GM18526 (cell line): ENCODE measurements around the gene PPHLN1.

Experiments used
- POLR2A ChIP-seq: IDR thresholded peaks from 3 replicates; pipeline ENCODE4 v1.6.1; 2011; ENCODE audit not compliant: insufficient read length; ENCODE audit errors: extremely low read depth

The PPHLN1 gene

DNA sequence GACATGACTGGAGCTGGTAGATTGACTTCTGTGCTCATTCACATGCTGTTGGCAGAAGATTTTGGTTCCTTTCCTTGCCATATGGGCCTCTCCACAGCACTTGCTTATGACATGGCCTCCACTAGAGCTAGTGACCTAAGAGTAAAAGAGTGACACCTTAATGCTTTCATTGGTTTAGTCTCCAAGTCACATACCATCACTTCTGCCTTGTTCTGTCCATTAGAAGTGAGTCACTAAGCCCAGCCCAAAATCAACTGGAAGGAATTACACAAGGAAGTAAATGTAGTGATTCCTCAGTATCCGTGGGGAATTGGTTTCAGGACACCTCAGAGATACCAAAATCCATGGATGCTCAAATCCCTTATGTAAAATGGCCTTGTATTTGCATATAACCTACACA, 81.3 kb downstream of the PPHLN1 start:
- no peak for TF ChIP-seq POLR2A

DNA sequence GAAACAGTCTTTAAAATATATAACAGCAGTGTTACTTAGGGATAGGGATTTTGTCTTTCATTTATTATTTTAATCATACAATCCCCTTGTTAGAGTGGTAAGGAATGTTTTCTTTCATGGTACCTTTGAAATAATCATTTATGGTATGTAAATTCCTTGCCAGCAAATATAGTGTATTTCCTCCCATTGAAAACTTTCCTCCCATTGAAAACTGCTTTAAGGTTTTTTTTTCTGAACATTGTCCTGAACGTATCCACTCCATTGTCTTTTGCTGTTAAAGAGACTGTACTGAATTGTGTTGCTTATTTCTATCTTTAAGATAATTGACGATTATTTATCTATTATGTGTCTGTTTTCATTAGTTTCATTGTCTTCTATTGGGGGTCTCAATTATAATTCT, 83.5 kb downstream of the PPHLN1 start:
- no peak for TF ChIP-seq POLR2A

DNA sequence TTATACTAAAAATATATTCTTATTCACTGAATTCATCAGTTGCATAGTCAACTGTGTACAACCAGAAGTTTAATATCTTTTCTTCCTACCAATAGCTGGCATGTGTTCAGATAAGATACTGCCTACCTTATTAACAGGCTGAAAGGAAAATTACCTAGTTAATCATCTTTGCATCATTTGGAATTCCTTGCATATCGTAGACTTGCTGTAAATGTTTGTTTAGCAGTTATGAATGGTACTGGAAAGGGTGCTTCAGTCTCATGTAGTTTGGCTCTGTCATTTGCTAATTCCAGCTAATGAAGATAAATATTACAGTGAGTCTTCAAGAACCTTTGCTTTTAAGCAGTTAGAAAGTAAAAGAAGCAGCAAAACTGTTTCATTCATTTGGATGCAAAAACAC, 84.4 kb downstream of the PPHLN1 start:
- TF ChIP-seq POLR2A, result no peak

DNA sequence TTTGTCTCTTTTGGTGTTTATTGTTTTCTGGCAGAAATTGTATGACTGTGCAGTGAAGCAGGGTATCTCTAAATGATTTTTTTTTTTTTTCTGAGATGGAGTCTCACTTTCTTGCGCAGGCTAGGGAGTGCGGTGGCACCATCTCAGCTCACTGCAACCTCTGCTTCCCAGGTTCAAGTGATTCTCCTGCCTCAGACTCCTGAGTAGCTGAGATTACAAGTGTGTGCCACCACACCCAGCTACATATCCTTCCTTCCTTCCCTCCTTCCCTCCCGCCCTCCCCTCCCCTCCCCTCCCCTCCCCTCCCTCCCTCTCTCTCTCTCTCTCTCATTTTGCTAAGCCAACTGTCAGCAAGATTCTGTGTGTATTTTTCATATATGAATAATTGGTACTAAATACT, 94.4 kb downstream of the PPHLN1 start:
- TF ChIP-seq POLR2A, result no peak

DNA sequence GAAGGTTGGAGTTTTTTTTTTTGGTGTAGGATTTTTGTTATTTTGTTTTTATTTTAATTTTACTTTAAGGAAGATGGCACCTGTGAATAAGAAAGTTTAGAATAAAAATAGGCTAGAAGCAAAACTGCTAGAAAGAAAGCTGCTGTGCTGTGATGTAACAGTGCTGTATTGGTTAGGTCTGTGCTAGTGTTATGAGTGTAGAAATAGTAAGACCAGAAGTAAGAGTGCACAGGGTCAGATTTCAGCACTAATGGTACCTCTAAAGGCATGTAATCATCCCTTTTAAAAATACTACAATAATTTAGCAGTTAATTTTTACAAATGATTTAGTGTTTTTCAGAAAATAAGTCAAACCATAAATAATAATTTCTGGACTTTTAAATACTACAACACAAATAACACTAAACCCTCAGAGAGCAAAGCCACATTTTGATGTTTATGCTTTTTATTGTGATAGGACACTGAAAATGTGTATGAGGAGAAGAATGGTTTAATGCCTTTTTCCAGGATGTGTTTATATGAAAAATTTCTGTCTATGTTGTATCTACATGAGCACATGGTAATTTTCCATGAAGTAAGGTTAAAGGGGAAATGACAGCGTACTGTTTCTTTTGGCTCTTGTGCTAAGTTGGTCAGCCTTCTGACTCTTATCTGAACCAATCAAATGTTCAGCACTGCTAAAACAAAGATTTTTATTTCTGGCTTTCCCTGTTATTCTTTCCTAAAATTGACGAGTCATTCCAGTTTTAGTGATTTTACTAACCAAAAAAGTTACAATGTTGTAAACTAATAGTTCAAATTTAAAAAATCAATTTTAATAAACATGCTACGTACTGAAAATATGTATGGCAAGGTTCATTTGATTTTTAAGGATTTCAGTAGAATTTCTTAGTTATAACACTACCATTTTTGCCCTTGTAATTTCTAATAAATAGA, 96.1 kb downstream of the PPHLN1 start:
- TF ChIP-seq POLR2A, result no peak

DNA sequence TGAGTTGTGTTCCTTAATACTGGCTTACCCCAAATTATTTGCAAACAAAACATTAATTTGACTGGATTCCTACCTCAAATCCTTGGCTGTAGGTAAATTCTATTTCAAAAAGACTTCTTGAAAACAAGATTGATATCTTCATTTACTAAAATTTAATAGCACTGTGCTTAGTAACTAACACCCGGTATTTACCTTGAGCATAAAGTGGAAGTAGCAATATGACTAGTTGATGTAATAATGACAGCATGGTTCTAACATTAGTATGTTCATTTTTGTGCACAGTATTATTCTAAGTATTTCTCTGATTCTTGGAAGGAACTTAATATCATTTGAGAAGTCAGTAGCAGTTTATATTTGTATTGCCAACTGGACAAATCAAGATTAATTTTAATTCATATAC, 96.8 kb downstream of the PPHLN1 start:
- no peak for TF ChIP-seq POLR2A

DNA sequence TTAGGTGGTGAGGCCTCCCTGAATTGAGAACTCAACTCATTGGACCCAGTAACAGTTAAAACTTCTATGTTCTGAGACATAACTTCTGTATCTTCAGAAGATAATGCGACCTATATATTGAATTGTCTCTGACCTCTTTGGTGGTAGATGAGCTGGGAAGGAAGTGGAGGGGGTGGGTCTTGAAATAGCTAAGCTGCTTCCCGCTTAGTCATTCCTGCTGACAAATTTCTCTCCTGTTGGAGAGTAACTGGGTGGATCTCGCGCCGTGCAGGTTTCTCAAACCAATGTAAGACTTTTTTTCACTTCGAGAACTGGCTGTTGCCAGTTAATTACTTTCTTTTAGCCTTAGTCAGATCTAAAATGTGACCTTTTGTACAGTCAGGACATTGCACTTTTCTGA, 100.8 kb downstream of the PPHLN1 start:
- TF ChIP-seq POLR2A, result no peak

DNA sequence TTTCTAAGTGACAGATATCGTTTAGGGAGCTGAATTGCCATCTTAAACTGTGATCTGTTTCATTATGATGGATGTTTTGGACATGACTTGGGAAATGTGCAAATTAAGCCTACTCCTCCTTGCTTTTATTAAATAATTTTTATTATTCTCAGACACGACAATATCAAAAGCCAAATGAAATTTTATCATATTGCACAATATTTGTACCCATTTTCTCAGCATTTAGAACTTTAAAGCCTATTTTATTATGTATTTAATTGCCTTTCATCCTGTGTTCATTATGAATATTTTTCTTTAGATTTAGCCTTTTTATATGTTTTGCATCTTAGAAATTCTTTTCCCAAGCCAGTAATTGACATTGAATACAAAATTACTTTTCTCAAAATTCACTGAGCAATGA, 102.9 kb downstream of the PPHLN1 start:
- TF ChIP-seq POLR2A, result no peak

DNA sequence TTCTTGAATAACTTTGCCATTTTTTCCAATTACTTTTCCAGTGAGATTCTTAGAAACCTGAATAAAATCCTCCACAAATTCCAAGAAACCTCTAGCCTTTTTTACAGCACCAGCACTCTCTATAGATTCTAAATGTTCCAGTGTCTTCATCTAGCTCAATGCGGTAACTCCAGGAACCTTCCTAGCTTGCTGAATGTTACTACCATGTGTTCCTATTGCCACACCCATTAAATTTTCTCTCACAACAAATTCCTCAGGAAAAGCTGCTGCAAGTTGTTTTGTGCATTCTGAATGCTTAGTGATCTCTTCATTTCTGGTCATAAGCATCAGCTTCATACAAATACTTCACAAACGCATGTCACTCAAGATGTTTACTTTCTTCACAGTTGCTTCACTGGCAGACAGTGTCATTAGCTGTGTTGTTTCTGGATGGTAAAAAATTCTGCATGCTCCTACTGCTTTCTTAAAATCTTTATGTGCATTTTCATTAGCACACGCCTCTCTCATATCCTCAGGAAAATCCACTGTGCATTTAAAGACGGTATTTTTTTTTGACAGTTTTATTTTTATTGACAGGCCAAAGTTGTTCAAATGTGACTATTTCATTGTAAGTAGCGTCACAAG, 106.7 kb downstream of the PPHLN1 start:
- no peak for TF ChIP-seq POLR2A

DNA sequence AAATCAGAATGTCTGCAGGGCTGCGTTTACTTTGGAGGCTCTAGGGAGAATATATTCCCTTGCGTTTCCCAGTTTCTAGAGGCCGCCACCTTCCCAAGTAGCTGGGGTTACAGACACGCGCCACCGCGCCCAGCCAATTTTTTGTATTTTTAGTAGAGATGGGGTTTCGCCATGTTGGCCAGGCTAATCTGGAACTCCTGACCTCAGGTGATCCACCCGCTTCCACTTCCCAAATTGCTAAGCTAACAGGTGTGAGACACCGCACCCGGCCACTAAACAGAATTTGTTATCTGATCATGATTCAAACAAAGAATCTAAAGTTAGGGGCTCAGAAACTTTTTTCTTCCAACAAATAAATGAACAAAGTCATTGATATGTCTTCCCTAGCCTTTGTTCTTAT, 114.6 kb downstream of the PPHLN1 start:
- TF ChIP-seq POLR2A, result no peak

DNA sequence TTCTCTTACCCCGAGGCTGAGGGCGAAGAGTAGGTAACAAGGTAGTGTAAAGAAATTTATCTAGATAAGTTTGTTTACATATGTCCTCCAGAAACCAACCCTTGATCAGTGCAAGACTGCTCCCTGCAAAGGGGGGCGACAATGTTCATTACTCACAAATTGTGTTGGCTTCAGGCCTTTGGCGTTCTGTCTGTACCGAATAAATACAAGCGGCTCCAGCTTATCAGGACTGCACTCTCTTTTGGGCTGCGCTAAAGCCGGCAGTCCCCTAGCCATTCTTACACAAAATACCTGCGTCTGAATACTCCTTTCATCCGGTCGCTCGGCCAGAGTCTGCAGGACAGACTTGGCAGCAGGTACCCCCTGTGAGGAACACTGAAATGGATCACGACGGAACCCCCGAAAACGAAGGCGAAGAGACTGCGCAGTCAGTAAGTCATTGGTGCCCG, 116.4 kb downstream of the PPHLN1 start:
- no peak for TF ChIP-seq POLR2A

DNA sequence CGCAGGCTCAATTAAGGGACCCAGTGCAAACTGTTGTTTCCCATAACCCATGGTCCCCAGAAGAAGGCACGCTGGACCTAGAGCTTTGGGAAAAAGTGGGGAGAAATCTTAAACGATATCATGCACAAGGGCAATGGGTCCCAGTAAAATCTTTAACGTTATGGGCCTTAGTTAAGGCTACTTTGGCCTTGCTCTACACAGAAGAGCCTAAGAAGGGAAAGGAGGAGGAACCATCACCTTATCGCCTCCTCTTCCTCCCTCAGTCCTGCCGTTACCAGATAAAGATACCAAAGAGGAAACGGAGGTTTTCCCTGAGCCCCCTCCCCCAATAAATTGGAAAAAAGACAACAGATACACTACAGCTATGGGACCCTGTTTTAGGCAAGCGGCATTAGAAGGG, 116.9 kb downstream of the PPHLN1 start:
- TF ChIP-seq POLR2A, result no peak

DNA sequence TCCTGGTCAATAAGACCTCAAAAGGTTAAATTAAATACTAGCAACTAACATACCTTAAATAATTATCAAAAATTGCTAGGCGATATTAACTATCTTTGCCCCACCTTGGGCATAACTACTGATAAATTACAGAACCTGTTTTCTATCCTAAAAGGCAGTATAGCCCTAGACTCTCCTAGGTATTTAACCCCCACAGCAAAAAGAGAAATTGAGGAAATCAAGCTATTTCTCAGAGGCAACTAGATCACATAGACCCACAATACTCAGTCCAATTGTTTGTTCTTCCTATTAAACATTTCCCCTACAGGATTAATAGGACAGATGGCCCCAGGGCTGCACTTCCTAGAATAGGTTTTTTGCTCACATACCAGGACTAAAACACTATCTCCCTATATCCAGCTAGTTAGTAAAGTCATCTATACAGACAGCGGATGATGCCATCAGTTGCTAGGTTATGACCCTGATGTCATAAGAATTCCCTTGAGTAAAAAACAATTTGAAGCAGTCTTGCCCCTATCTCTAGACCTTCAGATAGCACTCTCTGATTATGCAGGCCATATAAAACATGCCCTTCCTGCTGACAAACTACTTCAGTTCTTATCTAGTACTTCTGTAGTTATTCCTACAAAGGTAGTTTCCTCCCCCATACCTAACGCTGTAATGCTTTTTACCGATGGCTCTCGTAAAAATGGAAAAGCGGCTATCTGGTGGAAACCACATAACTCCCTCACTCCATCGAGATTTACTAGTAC, 118.4 kb downstream of the PPHLN1 start:
- no peak for TF ChIP-seq POLR2A

DNA sequence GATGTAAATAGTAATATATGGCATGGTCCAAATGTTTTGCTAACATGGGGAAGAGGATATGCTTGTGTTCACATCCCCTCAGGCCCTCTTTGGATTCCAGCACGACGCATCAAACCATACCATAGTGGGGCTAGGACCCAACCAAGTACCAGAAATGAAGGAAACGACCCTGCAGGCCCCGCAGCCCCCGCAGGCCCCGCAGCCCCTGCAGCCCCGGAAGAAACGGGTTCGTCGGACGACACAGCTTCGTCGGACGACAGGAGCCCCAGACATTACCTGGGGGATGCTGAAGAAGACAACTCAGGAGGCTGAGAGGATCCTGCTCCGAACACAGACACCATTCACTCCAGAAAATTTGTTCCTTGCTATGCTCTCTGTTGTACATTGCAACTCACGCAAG, 119.9 kb downstream of the PPHLN1 start:
- no peak for TF ChIP-seq POLR2A

DNA sequence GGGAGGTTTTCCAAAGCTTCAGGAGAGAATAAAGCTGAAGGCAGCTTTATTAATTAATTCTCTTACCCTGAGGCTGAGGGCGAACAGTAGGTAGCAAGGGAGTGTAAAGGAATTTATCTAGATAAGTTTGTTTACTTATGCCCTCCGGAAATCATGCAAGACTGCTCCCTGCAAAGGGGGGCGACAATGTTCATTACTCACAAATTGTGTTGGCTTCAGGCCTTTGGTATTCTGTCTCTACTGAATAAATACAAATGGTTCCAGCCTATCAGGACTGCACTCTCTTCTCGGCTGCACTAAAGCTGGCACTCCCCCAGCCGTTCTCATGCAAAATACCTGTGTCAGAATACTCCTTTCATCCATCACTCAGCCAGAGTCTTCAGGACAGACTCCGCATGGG, 120.8 kb downstream of the PPHLN1 start:
- TF ChIP-seq POLR2A, result no peak

DNA sequence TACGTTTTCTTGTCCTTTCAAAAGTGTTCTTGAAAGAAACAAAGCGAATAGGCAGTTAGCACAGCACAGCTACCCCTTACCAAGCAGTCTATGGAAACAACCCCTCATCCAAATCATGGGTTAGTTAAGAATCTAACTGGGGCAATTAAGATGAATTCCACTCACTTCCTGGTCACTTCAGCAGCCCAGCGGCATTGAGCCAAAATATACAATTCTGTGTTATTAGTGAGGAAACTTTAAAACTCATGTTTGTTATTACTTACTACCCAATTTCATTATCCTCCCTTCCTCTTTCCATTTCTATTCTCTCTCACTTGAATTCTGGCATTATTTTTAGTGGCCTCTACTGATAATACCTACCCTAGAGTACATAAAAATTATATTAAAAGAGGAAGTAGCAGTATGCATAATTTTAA, 121.4 kb downstream of the PPHLN1 start:
- TF ChIP-seq POLR2A, result no peak
